H9 (cell line): Measurements from ENCODE around the gene ARID1B. TPM values are rescaled to one million over a fixed set of nuclear protein-coding genes. Genes with fewer than 3 reads are reported as not detected.

ENCODE experiments used
- DNase-seq: peaks from one replicate; pipeline ENCODE4 v3.0.0-alpha.2; 2017
- H2AFZ ChIP-seq: one replicate; pipeline ENCODE4 v1.6.1; 2013; ENCODE audit warnings: mild to moderate bottlenecking, low read length, control low read depth, moderate library complexity
- H2AK5ac ChIP-seq: 2 replicates; pipeline ENCODE4 v1.6.1; 2013; ENCODE audit warnings: low read length, control low read depth, mixed read lengths; ENCODE audit not compliant: insufficient read length
- H2BK120ac ChIP-seq: one replicate; pipeline ENCODE4 v1.6.1; 2013; ENCODE audit warnings: low read depth, mild to moderate bottlenecking, low read length, control low read depth, inconsistent platforms; ENCODE audit not compliant: poor library complexity, severe bottlenecking
- H2BK12ac ChIP-seq: 2 replicates; pipeline ENCODE4 v1.6.1; 2013; ENCODE audit warnings: low read length, control low read depth, mixed read lengths, low read depth; ENCODE audit not compliant: insufficient read length
- H2BK15ac ChIP-seq: 2 replicates; pipeline ENCODE4 v1.6.1; 2013; ENCODE audit warnings: low read depth, low read length, control low read depth
- H2BK20ac ChIP-seq: one replicate; pipeline ENCODE4 v1.6.1; 2013; ENCODE audit warnings: low read depth, mild to moderate bottlenecking, low read length, control low read depth, inconsistent platforms; ENCODE audit not compliant: poor library complexity, severe bottlenecking
- H2BK5ac ChIP-seq: 2 replicates; pipeline ENCODE4 v1.6.1; 2013; ENCODE audit warnings: low read length, control low read depth, mixed read lengths; ENCODE audit not compliant: insufficient read length
- H3K14ac ChIP-seq: 2 replicates; pipeline ENCODE4 v1.6.1; 2013; ENCODE audit warnings: low read length, control low read depth; ENCODE audit not compliant: insufficient read depth
- H3K18ac ChIP-seq: 2 replicates; pipeline ENCODE4 v1.6.1; 2013; ENCODE audit warnings: low read depth, mild to moderate bottlenecking, mixed read lengths, low read length, control low read depth; ENCODE audit not compliant: insufficient read length
- H3K23ac ChIP-seq: 2 replicates; pipeline ENCODE4 v1.6.1; 2013; ENCODE audit warnings: low read length, control low read depth, mixed read lengths, low read depth; ENCODE audit not compliant: insufficient read length
- H3K23me2 ChIP-seq: 2 replicates; pipeline ENCODE4 v1.6.1; 2013; ENCODE audit warnings: low read depth, mild to moderate bottlenecking, mixed read lengths, low read length, control low read depth; ENCODE audit not compliant: insufficient read length, poor library complexity, severe bottlenecking
- H3K27ac ChIP-seq: 2 replicates; pipeline ENCODE4 v1.5.1; 2013; ENCODE audit warnings: low read length, control low read depth, mixed read lengths, low read depth; ENCODE audit not compliant: insufficient read length
- H3K27me3 ChIP-seq: 2 replicates; pipeline ENCODE4 v1.6.1; 2013; ENCODE audit warnings: low read length, control low read depth, inconsistent platforms; ENCODE audit not compliant: insufficient read depth
- H3K4ac ChIP-seq: 2 replicates; pipeline ENCODE4 v1.6.1; 2013; ENCODE audit warnings: low read depth, mild to moderate bottlenecking, control low read depth, inconsistent platforms, low read length, moderate library complexity
- H3K4me1 ChIP-seq: 2 replicates; pipeline ENCODE4 v1.6.1; 2013; ENCODE audit warnings: low read length, control low read depth, inconsistent platforms; ENCODE audit not compliant: insufficient read depth
- H3K4me2 ChIP-seq: 2 replicates; pipeline ENCODE4 v1.6.1; 2013; ENCODE audit warnings: low read length, control low read depth, mixed read lengths; ENCODE audit not compliant: insufficient read length, insufficient read depth
- H3K56ac ChIP-seq: 2 replicates; pipeline ENCODE4 v1.6.1; 2013; ENCODE audit warnings: low read depth, mild to moderate bottlenecking, mixed read lengths, low read length, control low read depth; ENCODE audit not compliant: insufficient read length
- H3K79me1 ChIP-seq: 2 replicates; pipeline ENCODE4 v1.6.1; 2013; ENCODE audit warnings: low read depth, mild to moderate bottlenecking, moderate library complexity, low read length, control low read depth, inconsistent platforms; ENCODE audit not compliant: insufficient read depth, poor library complexity, severe bottlenecking
- H3K79me2 ChIP-seq: 2 replicates; pipeline ENCODE4 v1.6.1; 2013; ENCODE audit warnings: low read length, control low read depth, inconsistent platforms; ENCODE audit not compliant: insufficient read depth
- H3K9ac ChIP-seq: 2 replicates; pipeline ENCODE4 v1.6.1; 2013; ENCODE audit warnings: low read length, control low read depth, mixed read lengths; ENCODE audit not compliant: insufficient read length; ENCODE audit errors: extremely low read depth
- H3K9me3 ChIP-seq: one replicate; pipeline ENCODE4 v1.6.1; 2013; ENCODE audit warnings: low read depth, low read length, inconsistent platforms; ENCODE audit not compliant: control insufficient read depth
- H3T11ph ChIP-seq: one replicate; pipeline ENCODE4 v1.6.1; 2013; ENCODE audit warnings: mild to moderate bottlenecking, low read length, control low read depth, inconsistent platforms
- H4K20me1 ChIP-seq: one replicate; pipeline ENCODE4 v1.6.1; 2013; ENCODE audit not compliant: control insufficient read depth, insufficient read length, insufficient read depth
- H4K5ac ChIP-seq: 2 replicates; pipeline ENCODE4 v1.6.1; 2013; ENCODE audit warnings: low read depth, mild to moderate bottlenecking, mixed read lengths, low read length, control low read depth; ENCODE audit not compliant: insufficient read length
- H4K8ac ChIP-seq: replicated peaks from 2 replicates; pipeline ENCODE4 v1.6.1; 2013; ENCODE audit warnings: low read length, control low read depth, mixed read lengths, low read depth; ENCODE audit not compliant: insufficient read length
- H4K91ac ChIP-seq: 2 replicates; pipeline ENCODE4 v1.6.1; 2013; ENCODE audit warnings: low read depth, mild to moderate bottlenecking, moderate library complexity, mixed read lengths, low read length, control low read depth; ENCODE audit not compliant: insufficient read length
- H3K27ac Mint-ChIP-seq, 3 experiments: 2 replicates in 2 of 3; 3 replicates in 1 of 3; pipeline ENCODE4 v1.8.0; 2020 to 2021; ENCODE audit warnings: mixed read lengths in 3 of 3, mild to moderate bottlenecking in 1 of 3, moderate library complexity in 1 of 3
- H3K27me3 Mint-ChIP-seq: 2 replicates; pipeline ENCODE4 v1.8.0; 2021; ENCODE audit warnings: low read depth, mild to moderate bottlenecking, moderate library complexity, mixed read lengths
- H3K36me3 Mint-ChIP-seq, 3 experiments: 2 replicates in 2 of 3; 3 replicates in 1 of 3; pipeline ENCODE4 v1.8.0; 2020 to 2021; ENCODE audit warnings: low read depth in 3 of 3, mixed read lengths in 3 of 3; ENCODE audit not compliant: insufficient read depth in 1 of 3
- H3K4me1 Mint-ChIP-seq, 2 experiments: 2 replicates each; pipeline ENCODE4 v1.8.0; 2020; ENCODE audit warnings: mixed read lengths in 2 of 2
- H3K4me3 Mint-ChIP-seq, 2 experiments: 2 replicates in 1 of 2; 3 replicates in 1 of 2; pipeline ENCODE4 v1.8.0; 2020 to 2021; ENCODE audit warnings: mild to moderate bottlenecking in 2 of 2, mixed read lengths in 2 of 2, moderate library complexity in 1 of 2
- H3K9me3 Mint-ChIP-seq, 2 experiments: 2 replicates in 1 of 2; 3 replicates in 1 of 2; pipeline ENCODE4 v1.8.0; 2020; ENCODE audit warnings: mild to moderate bottlenecking in 2 of 2, mixed read lengths in 2 of 2, moderate library complexity in 1 of 2
- CTCF ChIP-seq: fragments of 200-600 bp; sonication (generic); conservative IDR thresholded peaks from 3 replicates; pipeline ENCODE4 v1.8.0; 2021; ENCODE audit warnings: antibody characterized with exemption, mild to moderate bottlenecking
- WGBS: extraction: QIAGEN DNeasy Blood & Tissue Kit; methylation state at CpG from one replicate; pipeline ENCODE4 v1.1.7; 2013; ENCODE audit warnings: missing lambda C conversion rate, low lambda C conversion rate, mixed read lengths; ENCODE audit not compliant: insufficient read length; ENCODE audit errors: extremely low coverage; 5-methylcytosine and 5-hydroxymethylcytosine counted together
- total RNA-seq: library from RNA; stranded (reverse); gene quantifications from 2 replicates; pipeline ENCODE4 v1.2.1, GENCODE V29; 2021

ARID1B gene
- total RNA-seq, 1 experiment from 2014 or later = 88.2 TPM

- Histone ChIP-seq H3K79me2 (peaks cover 16% of the 10 kb centered on the region; the same call in 1 of the 2 replicates), H3K79me1 (peaks cover 4% of the 10 kb centered on the region), H3K56ac (no peak overlapping the region), H2AK5ac (no peak overlapping the region), H3K9ac (no peak overlapping the region), H2BK20ac (no peak overlapping the region), H3K9me3 (no peaks in the 10 kb centered on the region), H2BK120ac (no peak overlapping the region), H4K8ac (no peak overlapping the region), H4K20me1 (peaks cover 2% of the 10 kb centered on the region), H3K4ac (no peak overlapping the region), H3K18ac (no peak overlapping the region), H2BK12ac (no peak overlapping the region), H2BK15ac (no peak overlapping the region), H2BK5ac (no peak overlapping the region), H2AFZ (no peak overlapping the region), H3K4me1 (peaks cover 2% of the 10 kb centered on the region; the same call in 1 of the 2 replicates), H3K23me2 (no peaks in the 10 kb centered on the region), H3T11ph (no peak overlapping the region), H4K91ac (no peak overlapping the region), H3K27ac (no peak overlapping the region), H3K4me2 (no peak overlapping the region), H4K5ac (no peak overlapping the region), H3K27me3 (no peaks in the 10 kb centered on the region), H3K14ac (no peak overlapping the region), H3K23ac (no peak overlapping the region)
- Mint-ChIP-seq H3K27me3 (no peaks in the 10 kb centered on the region; the same call in 1 of the 2 replicates), H3K36me3 (peaks cover 0 to 15% (median 7%) of the 10 kb centered on the region in 3 experiments; a peak in 4 of 7 replicates), H3K9me3 (no peaks in the 10 kb centered on the region), H3K4me1 (peaks cover 36 to 55% of the 10 kb centered on the region in 2 experiments), H3K27ac (peak overlapping the region in 1 of 3 experiments; percentile 36; a peak in 3 of 7 replicates), H3K4me3 (no peak overlapping the region; a peak in 1 of 5 replicates)
- no CpG with 5 or more reads among the region's 4 CpGs for WGBS
- no peak for DNase-seq
- TF ChIP-seq CTCF = no peak
Observed at GRCh38 chr6:156827382-156827781, 50.2 kb downstream of the ARID1B start.
